Measurements from ENCODE around the gene GSTK1.

- TF ChIP-seq POLR2AphosphoS5 (IDR thresholded peaks at IDR 0.05; ENCODE audit: low read depth, low read length) (no peak), POLR2A (IDR thresholded peaks at IDR 0.05; ENCODE audit: low read depth, low read length) (no peak), TAF1 (IDR thresholded peaks at IDR 0.05; ENCODE audit: borderline replicate concordance, low read depth, low read length) (no peak)
These were observed 6.3 kb upstream of the GSTK1 start for GRCh38 chr7:143256932-143257331.

Data from GM12892 (cell line).